HG02763 (cell line): ENCODE results near the gene TOP3B.

ENCODE experiments used
- ATAC-seq: cut with Tn5 transposase; IDR thresholded peaks from one replicate; pipeline ENCODE4 v1.9.1; 2021; ENCODE audit warnings: mild to moderate bottlenecking, moderate library complexity; ENCODE audit not compliant: unreplicated experiment

TOP3B gene

DNA sequence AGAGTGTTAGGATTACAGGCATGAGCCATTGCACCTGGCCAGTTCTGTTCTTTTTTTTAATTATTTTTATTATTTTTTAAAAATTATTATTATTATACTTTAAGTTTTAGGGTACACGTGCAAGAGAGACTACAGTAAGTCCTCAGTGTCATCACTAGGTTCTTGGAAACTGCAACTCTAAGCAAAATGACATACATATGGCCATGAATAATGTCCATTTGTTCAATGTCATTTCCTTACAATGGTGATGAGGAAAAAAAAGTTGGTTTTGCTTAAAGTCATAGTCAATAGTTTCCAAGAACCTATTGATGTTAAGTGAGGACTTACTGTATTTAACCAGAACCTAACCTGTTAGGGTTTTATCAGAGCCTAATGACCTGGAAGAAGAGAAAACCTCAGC is 29.4 kb upstream of the TOP3B start:
- no peak for ATAC-seq

DNA sequence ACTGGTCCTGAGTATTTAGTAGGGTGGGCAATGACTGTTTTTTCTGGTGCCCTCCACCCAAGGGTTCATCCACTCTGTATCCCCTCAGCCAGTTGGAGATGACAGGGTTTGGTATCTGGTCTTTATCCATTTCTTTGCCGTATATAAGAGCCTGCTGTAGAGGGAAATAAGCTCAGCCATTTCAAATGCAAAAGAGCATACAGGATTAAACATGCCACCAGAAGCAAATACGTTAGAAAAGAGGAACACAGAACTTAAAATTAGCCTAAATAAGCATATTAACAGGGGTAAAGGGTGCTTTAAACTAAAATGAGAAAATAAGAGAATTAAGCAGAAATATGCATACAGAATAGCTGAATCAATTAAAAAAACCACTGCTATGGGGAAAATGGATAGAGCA is 27.8 kb upstream of the TOP3B start:
- no peak for ATAC-seq

DNA sequence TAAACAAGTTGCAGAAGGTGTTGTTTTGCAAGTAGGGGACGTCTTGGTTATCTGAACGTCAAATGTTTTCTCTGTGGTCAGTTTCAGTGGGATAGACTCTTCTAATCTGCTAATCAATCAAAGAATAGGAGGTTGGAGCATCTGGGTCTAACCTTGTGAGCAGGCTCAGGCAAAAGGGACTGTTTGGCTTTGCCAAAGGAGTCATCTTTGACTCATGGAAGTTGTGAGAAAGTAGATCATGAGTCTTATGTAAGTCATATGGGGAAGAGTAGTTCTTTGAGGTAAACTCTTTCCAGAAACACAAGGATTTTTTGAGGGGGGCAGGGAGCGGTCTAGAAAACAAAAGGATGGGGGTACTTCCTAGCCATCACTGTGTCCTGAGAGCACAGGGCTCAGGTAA is 27.1 kb upstream of the TOP3B start:
- ATAC-seq, result no peak

DNA sequence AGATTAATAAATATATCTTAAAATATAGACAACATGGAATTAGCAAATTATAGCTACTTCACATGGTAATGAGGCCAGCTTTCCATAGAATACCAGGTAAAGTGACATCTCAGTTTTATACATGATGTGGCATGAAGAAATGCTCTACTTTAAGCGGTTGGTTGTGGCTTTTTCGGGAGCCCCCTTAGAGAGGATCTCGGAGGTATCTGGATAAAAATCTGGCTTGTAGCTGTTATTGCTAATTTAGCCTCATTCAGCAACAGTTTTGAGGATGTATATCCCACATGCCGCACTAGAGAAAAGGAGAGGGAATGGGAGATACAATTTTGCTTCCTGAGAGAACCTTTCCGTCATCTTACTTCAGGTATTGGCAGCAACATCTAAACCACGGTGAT is 24.0 kb upstream of the TOP3B start:
- no peak for ATAC-seq

DNA sequence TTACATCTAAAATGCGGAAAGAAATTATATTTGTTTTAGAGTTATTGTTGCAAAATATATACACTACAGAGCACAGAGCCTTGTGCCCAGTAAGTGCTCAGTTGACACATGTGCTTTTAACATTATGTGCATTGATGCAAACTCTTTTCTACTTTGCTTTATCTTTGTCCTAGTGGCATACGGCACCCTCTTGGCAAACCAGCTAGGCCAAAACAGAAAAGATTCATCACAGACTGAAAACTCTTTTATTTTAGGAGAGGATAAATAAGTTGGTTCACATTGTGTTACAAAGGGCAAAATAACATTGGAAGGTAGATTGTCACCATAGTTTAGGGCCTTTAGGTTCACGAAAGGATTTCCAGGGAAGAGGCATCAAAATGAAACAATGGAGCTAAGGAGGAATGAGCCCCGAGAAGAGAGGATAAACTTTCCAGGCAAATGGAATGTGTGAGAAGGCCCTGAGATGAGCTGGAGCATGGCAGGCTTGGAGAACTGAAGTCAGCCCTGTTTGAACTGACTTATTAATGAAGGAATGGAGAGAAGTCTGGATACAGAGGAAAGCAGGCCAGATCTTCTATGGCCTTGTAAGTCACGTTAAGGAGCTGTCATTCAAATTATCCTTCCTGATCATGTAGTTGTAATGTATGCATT is 23.5 kb upstream of the TOP3B start:
- no peak for ATAC-seq

DNA sequence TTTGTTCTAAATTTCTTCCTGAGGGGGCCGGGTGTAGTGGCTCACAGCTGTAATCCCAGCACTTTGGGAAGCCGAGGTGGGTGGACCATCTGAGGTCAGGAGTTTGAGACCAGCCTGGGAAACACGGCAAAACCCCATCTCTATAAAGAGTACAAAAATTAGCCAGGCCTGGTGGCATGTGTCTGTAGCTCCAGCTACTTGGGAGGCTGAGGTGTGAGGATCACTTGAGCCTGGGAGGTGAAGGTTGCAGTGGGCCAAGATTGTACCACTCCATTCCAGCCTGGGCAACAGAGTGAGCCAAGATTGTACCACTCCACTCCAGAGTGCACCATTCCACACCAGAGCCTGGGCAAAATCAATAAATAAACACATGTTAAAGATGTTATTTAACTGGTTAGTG is 20.6 kb upstream of the TOP3B start:
- ATAC-seq, result no peak

DNA sequence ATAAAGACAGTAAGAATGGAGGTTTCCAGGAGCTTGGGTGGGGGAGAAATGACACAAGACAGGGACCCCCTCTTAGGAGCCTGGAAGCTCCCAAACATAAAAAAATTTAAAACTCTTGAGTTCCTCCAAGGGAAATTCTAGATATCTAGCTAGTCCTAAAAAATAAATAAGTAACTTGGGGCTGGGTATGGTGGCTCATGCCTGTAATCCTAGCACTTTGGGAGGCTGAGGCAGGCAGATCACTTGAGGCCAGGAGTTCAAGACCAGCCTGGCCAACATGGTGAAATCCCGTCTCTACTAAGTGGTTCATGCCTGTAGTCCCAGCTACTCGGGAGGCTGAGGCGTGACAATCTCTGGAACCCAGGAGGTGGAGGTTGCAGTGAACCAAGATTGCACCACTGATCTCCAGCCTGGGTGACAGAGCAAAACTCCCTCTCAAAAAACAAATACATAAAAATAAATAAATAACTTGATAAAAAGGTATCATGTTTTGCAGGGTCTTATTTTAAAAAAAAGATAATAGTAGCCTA is 20.0 kb upstream of the TOP3B start:
- no peak for ATAC-seq

DNA sequence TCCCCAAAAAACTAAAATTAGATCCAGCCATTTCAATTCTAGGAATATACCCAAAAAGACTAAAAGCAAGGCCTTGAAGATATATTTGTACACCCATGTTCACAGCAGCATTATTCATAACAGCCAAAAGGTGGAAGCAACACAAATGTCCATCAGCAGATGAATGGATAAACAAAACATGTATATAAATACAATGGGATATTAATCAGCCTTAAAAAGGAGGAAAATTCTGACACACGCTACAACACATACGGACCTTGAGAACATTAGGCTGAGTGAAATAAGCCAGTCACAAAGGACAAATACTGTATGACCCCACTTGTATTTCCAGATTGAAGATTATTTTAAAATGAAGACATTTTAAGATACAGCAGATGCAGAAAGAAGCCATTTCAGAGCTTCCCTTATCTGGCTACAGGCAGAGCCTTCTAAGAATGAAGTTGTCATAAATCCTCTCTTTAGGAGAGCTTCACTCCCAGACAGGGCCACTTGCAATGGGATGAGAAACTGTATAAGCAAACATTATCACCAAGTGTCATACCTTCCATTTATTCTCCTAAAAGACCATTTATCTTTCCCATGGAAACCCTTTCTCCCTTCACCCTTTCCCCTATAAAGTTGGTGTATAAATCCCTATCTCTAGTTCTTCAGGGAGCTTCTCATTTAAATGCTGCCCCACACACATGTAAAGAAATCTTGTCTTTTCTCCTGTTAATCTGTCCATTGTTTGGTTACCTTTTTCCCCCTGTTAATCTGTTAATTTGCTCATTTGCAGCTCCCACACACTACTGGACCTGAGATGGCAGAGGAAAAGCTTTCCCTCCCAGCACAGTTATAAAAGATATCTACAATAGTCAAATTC is 19.3 kb upstream of the TOP3B start:
- ATAC-seq, result no peak

DNA sequence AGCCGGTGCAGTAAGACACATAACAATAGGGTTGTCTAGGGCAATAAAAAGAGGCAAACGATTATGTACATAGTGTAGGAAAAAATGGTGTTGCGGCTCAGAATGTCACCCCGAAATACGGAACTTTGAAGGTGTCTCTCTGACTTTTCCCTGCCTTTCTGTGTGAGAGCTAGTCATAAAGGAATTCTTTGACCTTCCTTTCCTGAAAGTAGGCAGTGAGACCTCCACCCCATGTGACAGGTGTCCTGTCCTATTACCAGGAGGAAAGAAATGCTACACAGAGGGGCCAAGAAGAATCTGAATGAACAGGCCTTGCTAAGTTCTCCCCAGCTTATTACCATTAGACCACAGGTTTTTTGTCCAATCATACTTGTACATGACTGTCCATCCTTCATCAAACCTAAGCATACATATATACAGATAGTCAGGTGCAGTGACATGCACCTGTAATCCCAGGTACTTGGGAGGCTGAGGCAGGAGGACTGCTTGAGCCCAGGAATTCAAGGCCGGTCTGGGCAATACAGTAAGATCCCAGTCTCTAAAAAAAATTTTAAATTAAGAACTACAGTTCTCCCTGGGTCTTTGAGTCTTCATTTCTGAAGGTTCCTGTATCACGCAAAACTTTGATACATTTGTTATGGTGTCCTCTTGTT is 16.1 kb upstream of the TOP3B start:
- ATAC-seq, result no peak

DNA sequence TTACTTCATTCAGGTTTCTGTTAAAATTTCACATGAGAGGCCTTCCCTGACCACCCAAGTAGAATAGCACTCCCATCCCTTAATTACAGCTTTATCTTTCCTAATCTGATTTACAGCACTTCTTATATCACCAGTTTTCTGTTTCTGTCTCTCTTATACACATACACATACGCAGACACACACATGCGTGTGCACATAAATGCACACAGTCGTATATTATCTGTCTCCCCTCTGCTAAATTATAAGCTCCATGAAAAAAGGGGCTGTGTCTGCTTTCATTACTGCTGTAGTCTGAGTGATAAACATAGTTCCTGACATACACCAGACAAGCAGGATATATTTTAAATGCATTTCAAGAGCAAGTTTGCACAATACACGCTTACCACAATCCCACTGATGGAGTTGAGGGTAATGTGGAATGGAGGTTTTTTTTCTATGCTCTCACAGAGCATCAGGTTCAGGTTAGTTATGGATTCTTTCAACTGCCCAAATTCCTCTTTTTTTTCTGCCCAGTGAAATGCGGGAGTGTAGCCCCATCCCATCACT is 13.7 kb upstream of the TOP3B start:
- no peak for ATAC-seq

DNA sequence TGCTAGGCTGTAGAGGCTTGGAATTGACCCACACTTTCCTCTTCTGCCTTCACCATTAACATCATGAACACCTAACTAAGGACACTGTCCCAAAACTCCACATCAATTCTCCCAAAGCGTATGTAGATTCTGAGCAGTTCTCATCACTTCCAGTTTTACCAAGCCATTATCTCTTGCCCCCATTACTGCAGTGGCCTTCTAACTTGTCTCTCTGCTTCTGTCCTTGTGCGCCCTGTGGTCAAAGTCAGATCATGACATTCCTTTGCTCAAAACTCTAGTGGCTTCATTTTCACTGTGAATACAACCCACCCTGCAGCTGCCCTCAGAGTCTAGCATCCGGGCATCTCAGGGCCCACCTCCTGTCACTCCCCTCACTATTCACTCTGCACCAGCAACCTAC is 13.1 kb upstream of the TOP3B start:
- no peak for ATAC-seq

DNA sequence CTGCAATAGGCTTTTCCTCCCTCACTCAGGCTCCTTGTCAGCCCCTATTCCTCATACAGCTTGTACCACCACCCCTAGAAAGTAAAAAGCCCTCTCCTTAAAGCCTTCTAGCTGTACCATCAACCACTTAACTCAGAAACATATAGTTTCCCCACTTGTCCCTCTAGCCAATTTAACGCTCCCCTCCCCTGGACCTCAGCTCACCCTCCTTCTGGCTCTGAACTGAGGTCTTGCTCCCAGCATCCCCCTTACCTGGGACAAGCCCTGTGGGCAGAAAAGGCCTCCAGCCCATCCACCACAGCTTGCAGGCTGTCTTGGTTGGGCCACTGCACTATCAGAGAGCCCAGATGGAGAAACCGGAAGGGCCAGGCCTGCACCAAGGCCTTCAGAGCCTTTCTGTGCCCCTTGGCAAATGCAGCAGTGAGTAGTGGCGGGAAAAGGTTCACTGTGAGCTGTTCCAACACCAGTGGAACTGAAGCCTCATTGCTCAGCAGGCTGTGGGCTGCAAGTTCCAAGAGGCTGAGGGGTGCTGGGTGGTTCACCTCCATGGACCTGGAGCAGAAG is 12.4 kb upstream of the TOP3B start:
- ATAC-seq, result no peak

DNA sequence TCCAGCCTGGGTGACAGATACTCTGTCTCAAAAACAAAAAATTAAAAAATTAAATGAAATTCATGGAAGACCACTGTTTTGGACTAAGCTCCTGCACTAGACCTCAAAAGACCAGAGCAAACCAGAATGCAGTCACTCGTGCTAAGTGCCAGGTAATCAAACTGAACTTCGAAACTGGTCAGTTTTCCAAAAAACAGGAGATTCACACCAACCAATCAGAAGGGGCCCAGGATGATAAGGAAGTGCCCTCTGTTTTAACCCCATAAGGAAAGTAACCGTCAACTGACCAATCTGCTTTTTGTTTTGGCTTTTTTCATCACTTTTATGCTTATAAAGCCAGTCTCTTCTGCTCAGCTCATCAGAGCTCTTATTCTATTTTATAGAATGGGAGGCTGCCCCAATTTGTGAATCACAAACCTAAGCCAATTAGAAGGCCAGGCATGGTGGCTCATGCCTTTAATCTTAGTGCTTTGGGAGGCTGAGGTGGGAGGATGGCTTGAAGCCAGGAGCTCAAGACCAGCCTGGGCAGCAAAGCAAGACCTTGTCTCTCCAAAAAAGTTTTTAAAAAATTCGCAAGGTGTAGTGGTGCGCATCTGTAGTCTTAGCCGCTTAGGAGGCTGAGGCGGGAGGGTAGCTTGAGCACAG is 10.1 kb upstream of the TOP3B start:
- ATAC-seq, result no peak

DNA sequence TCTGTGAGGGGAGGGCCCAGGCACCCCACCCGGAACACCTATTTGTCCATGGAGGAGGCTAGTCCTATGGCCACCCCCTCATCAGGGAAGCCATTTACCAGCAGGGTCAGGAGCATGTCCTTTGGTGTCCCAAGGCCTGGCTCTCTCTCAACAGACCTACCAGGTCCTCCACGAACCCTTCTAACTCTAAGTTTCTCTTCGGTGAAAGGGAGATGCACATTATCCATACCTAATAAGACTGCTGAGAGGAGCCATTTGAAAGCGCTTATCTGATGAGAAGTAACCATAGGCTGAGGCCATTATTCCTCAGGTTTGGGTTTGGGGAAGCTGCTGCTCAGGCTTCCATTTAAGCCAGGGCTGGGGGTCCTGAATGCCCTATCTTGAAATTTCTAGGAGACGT is 9.2 kb upstream of the TOP3B start:
- no peak for ATAC-seq

DNA sequence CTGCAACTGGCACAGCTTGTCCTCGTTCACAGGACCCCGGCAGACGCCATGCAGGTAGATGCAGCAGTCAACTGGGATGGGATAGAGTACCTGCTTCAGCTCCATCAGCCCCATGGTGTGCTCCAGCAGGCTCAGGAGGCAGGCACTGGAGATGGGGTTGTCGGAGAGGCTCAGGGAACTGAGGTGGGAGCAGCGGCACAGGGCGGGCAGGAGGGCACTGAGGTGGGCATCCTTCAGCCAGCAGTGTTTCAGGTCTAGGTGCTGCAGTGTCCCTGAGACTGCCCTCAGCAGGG is 8.7 kb upstream of the TOP3B start:
- ATAC-seq, result no peak

DNA sequence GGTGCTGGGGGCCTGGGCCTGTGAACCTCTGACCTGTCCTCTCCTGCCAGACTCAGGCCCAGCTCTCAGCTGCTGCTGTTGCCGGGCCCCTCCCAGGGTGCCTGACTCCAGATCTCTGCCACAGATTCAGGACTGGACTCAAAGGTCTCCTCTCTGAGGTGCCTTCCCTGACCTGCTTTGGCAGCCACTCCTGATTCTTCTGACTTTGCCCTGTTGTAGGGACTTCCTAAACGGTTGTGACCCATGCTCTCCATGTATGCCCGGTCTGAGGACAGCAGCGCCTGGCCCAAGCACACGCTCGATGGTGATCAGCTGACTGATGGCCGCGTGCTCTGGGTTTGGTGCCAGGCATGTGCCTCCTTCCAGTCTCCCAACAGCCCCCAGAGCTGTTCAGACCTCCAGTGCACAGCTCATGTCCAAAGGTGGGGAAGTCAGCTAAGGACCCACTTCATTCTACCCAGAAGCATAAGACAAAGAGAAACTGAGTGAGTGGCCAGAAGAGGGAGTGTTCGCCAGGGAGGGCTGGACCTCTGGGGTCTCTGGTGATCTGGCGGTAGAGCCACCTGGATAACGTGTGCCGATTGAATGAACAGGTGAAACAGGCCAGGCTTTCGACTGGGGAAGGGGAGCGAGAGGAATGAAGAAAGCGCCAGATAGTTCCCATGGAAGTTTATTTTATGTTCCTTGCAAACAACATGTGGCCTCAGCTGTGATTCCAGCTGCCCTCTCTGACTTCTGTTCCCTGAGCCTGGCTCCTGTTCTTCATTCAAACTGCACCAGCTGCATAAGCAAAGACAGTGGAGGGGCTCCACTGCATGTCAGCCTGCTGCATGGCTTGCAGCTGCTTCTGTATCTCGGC is 8.1 kb upstream of the TOP3B start:
- no peak for ATAC-seq

DNA sequence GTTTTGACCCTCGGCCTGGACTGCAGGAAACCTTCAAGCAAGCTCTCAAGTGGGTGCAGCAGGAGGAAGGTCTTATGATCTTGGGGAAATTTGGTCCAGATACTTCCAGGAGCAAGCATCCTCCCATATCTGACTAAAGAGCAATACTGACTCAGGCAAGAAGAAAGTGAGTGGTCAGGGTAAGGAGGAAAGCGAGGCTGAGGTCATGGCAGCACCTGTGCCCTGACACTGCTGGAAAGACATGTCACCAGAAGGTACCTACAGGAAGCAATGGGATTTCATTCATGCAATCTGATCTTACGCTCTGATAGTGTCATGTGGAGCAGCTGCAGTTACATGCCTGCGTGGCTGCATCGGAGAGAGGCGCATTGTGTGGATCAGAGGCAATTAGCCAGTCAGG is 6.5 kb upstream of the TOP3B start:
- no peak for ATAC-seq

DNA sequence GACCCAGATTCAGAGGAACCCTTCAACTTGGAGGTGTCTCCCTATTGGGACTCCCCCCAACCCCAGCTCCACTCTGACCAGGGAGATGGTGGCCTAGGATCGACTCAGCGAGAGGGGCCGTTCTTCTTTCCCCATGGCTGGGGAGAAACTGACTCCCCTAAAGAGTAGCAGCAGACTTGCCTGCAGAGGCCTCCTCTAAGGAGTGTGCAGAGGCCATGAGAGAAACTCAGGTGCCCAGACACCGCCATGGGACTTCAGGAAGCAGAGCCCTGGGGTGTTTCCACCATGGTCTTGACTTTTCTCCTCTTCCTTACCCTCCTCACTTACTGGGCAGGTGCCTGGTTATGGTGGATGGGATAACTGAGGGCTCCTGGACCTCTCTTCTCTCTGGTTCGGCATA is 2.6 kb upstream of the TOP3B start:
- ATAC-seq, result no peak

DNA sequence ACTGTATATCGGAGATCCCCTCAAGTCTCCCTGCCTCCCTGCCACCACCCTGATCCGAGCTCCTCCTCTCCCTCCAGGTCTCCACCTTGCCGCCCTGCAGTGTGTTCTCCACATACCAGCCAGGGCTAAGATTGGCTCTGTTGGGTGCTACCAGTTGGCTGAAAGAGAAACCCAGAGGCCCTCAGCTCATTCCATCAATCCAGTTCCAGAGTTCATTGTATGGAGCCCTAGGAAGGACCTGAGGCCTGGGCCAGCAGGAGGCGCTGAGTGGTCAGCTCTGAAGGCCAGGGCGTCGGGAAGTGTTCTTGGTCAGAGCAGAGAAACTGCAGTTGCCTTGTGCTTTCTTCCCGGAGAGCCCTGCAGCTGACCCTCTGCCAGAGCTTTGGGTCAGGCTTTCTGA is 2.2 kb upstream of the TOP3B start:
- no peak for ATAC-seq

DNA sequence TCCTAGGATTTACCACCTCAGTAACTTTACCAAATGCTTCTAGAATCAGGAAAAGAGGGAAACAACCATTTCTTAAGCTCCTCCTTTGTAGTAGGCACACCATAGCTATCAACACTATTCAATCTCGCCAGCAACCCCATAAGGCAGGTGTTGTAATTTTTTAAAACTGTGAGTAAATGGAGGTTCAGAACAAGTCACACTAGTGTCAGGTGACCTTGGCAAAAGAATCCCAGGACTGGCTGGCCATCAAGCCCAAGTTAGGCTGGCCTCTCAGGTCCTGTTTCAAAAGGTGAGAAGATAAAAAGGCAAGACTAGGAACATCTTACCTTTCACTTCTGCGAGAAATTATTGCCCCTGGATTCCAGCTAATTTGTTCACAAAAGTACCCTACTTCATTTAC is 713 bp downstream of the TOP3B start:
- ATAC-seq, result no peak
